K562 (cell line): ENCODE measurements around the gene FAM117B. TPM values are rescaled to one million over a fixed set of nuclear protein-coding genes. Genes with fewer than 3 reads are reported as not detected.

Experiments used
- ATAC-seq: fragments of 200-7000 bp; cut with Tn5 transposase; 3 replicates; pipeline ENCODE4 v1.9.1; 2020; ENCODE audit warnings: moderate library complexity
- BruUV-seq: library from RNA; stranded (reverse); fragments of 400-500 nt; replicated peaks from 2 replicates; lab custom pipeline; 2021; lab: Mats Ljungman, UMichigan
- CTCF ChIA-PET: fragments of 300-600 bp; formaldehyde crosslinking; extraction: SDS; loops from one replicate; lab custom pipeline; 2021; ENCODE audit warnings: low intra/inter-chr PET ratio; lab: Yijun Ruan, JAX
- POLR2A ChIA-PET: fragments of 300-600, 350-650 bp; sonication (Branson Sonifier 250); formaldehyde crosslinking; extraction: SDS; loops from one replicate; lab custom pipeline; 2021; ENCODE audit warnings: antibody characterized with exemption, inconsistent platforms; lab: Yijun Ruan, JAX
- DNase-seq, 4 experiments: peaks; one replicate each; pipeline versions ENCODE4 v3.0.0 to v3.0.0-alpha.2; 2011 to 2018; ENCODE audit warnings: low spot score in 3 of 4, mixed read lengths in 3 of 4; ENCODE audit errors: extremely low read depth in 1 of 4
- FAIRE-seq: peaks from 2 replicates; lab custom pipeline; 2011; peaks lifted over from hg19 to GRCh38; lab: Jason Lieb, UNC
- H2AFZ ChIP-seq: 2 replicates; pipeline ENCODE4 v1.6.0; 2011; ENCODE audit warnings: low read depth, low read length, control low read depth, inconsistent platforms
- H3K27ac ChIP-seq: fragments of 200-600 bp; 3 replicates; pipeline ENCODE4 v1.8.0; 2011; ENCODE audit warnings: low read depth, mild to moderate bottlenecking, control low read depth, inconsistent platforms, low read length, moderate library complexity, mixed read lengths; ENCODE audit errors: extremely low read depth
- H3K27me3 ChIP-seq, 2 experiments: fragments of 300-600 bp in 1 of 2; 2 replicates in 1 of 2; 3 replicates in 1 of 2; pipeline versions ENCODE4 v1.6.0 to v1.8.0; 2011; ENCODE audit warnings: inconsistent platforms in 2 of 2, low read length in 2 of 2, mild to moderate bottlenecking in 1 of 2, mixed read lengths in 1 of 2, moderate library complexity in 1 of 2; ENCODE audit not compliant: control insufficient read depth in 2 of 2, insufficient read depth in 2 of 2
- H3K36me3 ChIP-seq: fragments of 300-600 bp; 3 replicates; pipeline ENCODE4 v1.8.0; 2011; ENCODE audit warnings: mild to moderate bottlenecking, low read length, inconsistent platforms; ENCODE audit not compliant: control insufficient read depth, insufficient read depth
- H3K4me1 ChIP-seq, 2 experiments: fragments of 200-600 bp in 1 of 2; replicated peaks in 1 of 2; 2 replicates in 1 of 2; 3 replicates in 1 of 2; pipeline versions ENCODE4 v1.5.1 to v1.8.0; 2011; ENCODE audit warnings: inconsistent platforms in 2 of 2, low read length in 2 of 2, mild to moderate bottlenecking in 1 of 2, mixed read lengths in 1 of 2, moderate library complexity in 1 of 2; ENCODE audit not compliant: control insufficient read depth in 2 of 2, insufficient read depth in 2 of 2
- H3K4me2 ChIP-seq: 2 replicates; pipeline ENCODE4 v1.6.1; 2011; ENCODE audit warnings: low read length, control low read depth, inconsistent platforms, mixed read lengths; ENCODE audit not compliant: insufficient read depth
- H3K4me3 ChIP-seq: fragments of 200-600 bp; sonication (generic), shearing (Covaris generic); 2 replicates; pipeline ENCODE4 v1.5.1; 2016; ENCODE audit warnings: control low read depth, inconsistent platforms
- H3K79me2 ChIP-seq: fragments of 200-600 bp; 3 replicates; pipeline ENCODE4 v1.8.0; 2011; ENCODE audit warnings: low read length, inconsistent platforms; ENCODE audit not compliant: control insufficient read depth, insufficient read depth
- H3K9ac ChIP-seq, 2 experiments: 2 replicates each; pipeline versions ENCODE4 v1.6.0 to v1.6.1; 2011; ENCODE audit warnings: low read depth in 2 of 2, low read length in 2 of 2, control low read depth in 1 of 2, inconsistent platforms in 1 of 2, mild to moderate bottlenecking in 1 of 2, mixed read lengths in 1 of 2; ENCODE audit not compliant: insufficient read depth in 1 of 2
- H3K9me1 ChIP-seq: one replicate; pipeline ENCODE4 v1.6.0; 2011; ENCODE audit warnings: inconsistent platforms, mild to moderate bottlenecking, low read length, moderate library complexity; ENCODE audit not compliant: control insufficient read depth, insufficient read depth
- H3K9me3 ChIP-seq: replicated peaks from 2 replicates; pipeline ENCODE4 v1.5.1; 2011; ENCODE audit warnings: low read depth, low read length, inconsistent platforms; ENCODE audit not compliant: control insufficient read depth, insufficient read depth
- H4K20me1 ChIP-seq: replicated peaks from 2 replicates; pipeline ENCODE4 v1.6.1; 2011; ENCODE audit warnings: low read length, inconsistent platforms, mixed read lengths; ENCODE audit not compliant: control insufficient read depth, insufficient read depth
- FOXM1 ChIP-seq, 2 experiments: fragments of 450-650 bp in 1 of 2; sonication (generic) in 1 of 2; formaldehyde crosslinking in 1 of 2; IDR thresholded peaks; 2 replicates each; pipeline versions ENCODE4 v1.6.1 to v1.9.0; 2017 to 2022; ENCODE audit warnings: low read depth in 2 of 2, mild to moderate bottlenecking in 2 of 2, missing genetic modification reagents in 1 of 2, moderate library complexity in 1 of 2
- HDAC6 ChIP-seq: IDR thresholded peaks from 2 replicates; pipeline ENCODE4 v1.6.1; 2012; ENCODE audit warnings: low read depth, mild to moderate bottlenecking, control low read depth, inconsistent platforms, low read length, moderate library complexity
- ZBTB40 ChIP-seq, 2 experiments: fragments of 450-650 bp in 1 of 2; sonication (generic) in 1 of 2; formaldehyde crosslinking in 1 of 2; IDR thresholded peaks; 2 replicates each; pipeline versions ENCODE4 v1.7.1 to v1.9.0; 2016 to 2022; ENCODE audit warnings: inconsistent platforms in 1 of 2, mild to moderate bottlenecking in 1 of 2, missing genetic modification reagents in 1 of 2
- whole genome bisulfite sequencing: fragments of 100-300 bp; shearing (Covaris generic); methylation state at CpG from one replicate; pipeline ENCODE4 v1.1.6; 2016; ENCODE audit warnings: low coverage, mixed read lengths; ENCODE audit not compliant: insufficient coverage; ENCODE audit errors: missing lambda C conversion rate; 5-methylcytosine and 5-hydroxymethylcytosine counted together
- in situ Hi-C: fragments of 300-500 bp; cut with MboI; formaldehyde crosslinking; loops from 4 replicates; pipeline ENCODE4 v1.15.0; 2018; ENCODE audit warnings: inconsistent platforms, mixed read lengths
- intact Hi-C: fragments of 100-400 bp; cut with micrococcal nuclease; formaldehyde crosslinking; loops from 2 replicates; pipeline ENCODE4 v1.14.2; 2022
- polyA plus RNA-seq, 8 experiments: library from polyadenylated mRNA; depleted of rRNA in 4 of 8; stranded (reverse) in 5 of 8; unstranded in 3 of 8; fragments of >200 nt; fragmentation: Nextera tagmentation in 2 of 8; fragmentation: Illumina TruSeq in 1 of 8; extraction: Ambion mirVana in 2 of 8; extraction: Trizol in 1 of 8; gene quantifications; 2 replicates each; pipeline versions ENCODE4 v1.2.1 to v1.2.3, GENCODE V29; 2011 to 2014; ENCODE audit warnings: inconsistent platforms in 1 of 8, missing spikeins in 1 of 8
- total RNA-seq, 7 experiments: library from RNA; depleted of rRNA in 6 of 7; stranded (reverse); fragments of >200 nt in 6 of 7; fragmentation: Illumina TruSeq in 2 of 7; extraction: Trizol in 2 of 7; gene quantifications; 2 replicates each; pipeline versions ENCODE4 v1.2.1 to v1.2.3, GENCODE V29; 2011 to 2021; ENCODE audit warnings: low replicate concordance in 1 of 7

The FAM117B gene
- total and polyA plus RNA-seq, 9 of the 15 experiments (the other 6 are each of a cell fraction or from before 2014, with no cell fraction given): 1.6 to 5.2 (median 2.6) TPM

DNA sequence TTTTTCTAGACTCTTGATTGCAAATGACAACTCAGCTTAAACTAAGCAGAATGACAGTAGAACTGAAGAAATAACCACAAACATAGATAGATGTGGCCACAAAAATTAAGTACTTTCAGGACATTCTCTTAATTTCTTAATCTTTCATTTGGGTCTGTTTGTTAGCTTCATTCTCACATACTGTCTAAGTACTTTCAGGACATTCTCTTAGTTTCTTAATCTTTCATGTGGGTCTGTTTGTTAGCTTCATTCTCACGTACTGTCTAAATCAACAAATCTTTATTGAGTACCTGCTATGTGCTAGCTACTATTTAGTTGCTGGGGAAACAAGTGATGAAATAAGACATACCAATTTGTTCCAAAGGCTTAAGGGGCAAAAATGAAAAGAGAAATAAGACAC, 35.1 kb downstream of the FAM117B start:
- in situ Hi-C loops (no loop called here), intact Hi-C loops (no loop called here)
- no peak for DNase-seq
- Histone ChIP-seq H3K9ac (no peak overlapping the region), H2AFZ (no peak overlapping the region), H3K4me3 (no peak overlapping the region), H3K4me1 (no peaks in the 10 kb centered on the region; a peak in 1 of 5 replicates), H3K4me2 (no peak overlapping the region), H4K20me1 (no peaks in the 10 kb centered on the region), H3K36me3 (no peaks in the 10 kb centered on the region), H3K79me2 (no peaks in the 10 kb centered on the region), H3K27me3 (no peaks in the 10 kb centered on the region), H3K9me3 (no peaks in the 10 kb centered on the region), H3K27ac (no peak overlapping the region), H3K9me1 (no peaks in the 10 kb centered on the region)
- TF ChIP-seq HDAC6 (no peak), FOXM1 (IDR thresholded peaks at IDR 0.05; ENCODE audit: low read depth) (no peak), FOXM1 (CRISPR knock-in tag; IDR thresholded peaks at IDR 0.05; ENCODE audit: low read depth) (no peak), ZBTB40 (IDR thresholded peaks at IDR 0.05) (peak; percentile 63; the same call in 1 of the 2 replicates), ZBTB40 (CRISPR knock-in tag; IDR thresholded peaks at IDR 0.05) (no peak)
- 83% methylated on average over 1 of the region's 1 CpG for WGBS
- BruUV-seq: no TSS peak
- ChIA-PET CTCF (no interaction called here), POLR2A (no interaction called here)
- no peak for ATAC-seq
- FAIRE-seq: no peak
